OCI-LY7 (cell line): ENCODE data around the gene ATP2A1.

ENCODE experiments used
- EZH2phosphoT487 ChIP-seq: fragments of 200-600 bp; sonication (generic); IDR thresholded peaks from 2 replicates; pipeline ENCODE4 v1.6.1; 2018; ENCODE audit warnings: low read depth, borderline replicate concordance, mild to moderate bottlenecking, mixed run types, antibody characterized with exemption, low read length, moderate library complexity, mixed read lengths
- TF ChIP-seq, protein P1 (sequence below): fragments of 200-600 bp; sonication (generic); conservative IDR thresholded peaks from 2 replicates; pipeline ENCODE4 v1.5.1; 2014; ENCODE audit warnings: mild to moderate bottlenecking, antibody characterized with exemption, low read length, moderate library complexity, mixed read lengths

DNA sequence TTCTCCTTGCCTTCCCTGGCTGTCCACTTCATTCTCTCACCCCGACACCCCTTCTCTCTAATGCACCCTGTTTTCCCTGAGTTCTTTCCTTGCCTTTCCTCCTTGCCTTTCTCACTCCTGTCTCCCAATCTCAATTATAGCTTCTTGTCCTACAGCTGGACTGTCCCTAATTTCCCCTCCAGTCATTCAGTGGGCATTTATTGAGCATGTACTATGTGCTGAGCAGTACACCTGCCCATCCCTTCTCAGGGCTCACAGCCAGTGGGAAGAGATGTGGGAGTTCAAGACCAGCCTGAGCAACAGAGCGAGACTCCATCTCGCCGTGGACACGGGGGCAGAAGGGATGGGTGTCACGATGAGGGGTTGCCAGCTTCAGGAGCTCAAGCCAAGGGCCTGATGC lies 5.8 kb downstream of the ATP2A1 start:
- TF ChIP-seq, protein P1, sequence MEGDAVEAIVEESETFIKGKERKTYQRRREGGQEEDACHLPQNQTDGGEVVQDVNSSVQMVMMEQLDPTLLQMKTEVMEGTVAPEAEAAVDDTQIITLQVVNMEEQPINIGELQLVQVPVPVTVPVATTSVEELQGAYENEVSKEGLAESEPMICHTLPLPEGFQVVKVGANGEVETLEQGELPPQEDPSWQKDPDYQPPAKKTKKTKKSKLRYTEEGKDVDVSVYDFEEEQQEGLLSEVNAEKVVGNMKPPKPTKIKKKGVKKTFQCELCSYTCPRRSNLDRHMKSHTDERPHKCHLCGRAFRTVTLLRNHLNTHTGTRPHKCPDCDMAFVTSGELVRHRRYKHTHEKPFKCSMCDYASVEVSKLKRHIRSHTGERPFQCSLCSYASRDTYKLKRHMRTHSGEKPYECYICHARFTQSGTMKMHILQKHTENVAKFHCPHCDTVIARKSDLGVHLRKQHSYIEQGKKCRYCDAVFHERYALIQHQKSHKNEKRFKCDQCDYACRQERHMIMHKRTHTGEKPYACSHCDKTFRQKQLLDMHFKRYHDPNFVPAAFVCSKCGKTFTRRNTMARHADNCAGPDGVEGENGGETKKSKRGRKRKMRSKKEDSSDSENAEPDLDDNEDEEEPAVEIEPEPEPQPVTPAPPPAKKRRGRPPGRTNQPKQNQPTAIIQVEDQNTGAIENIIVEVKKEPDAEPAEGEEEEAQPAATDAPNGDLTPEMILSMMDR, result no peak
- no peak for TF ChIP-seq EZH2phosphoT487
